Measurements from ENCODE around the gene EFCAB5. TPM values are rescaled to one million over a fixed set of nuclear protein-coding genes. Genes with fewer than 3 reads are reported as not detected.
A peak's percentile ranks its signal among the peaks of the same experiment; 100 is the strongest.
"Not testable (repeated sequence)": the region's sequence is repeated elsewhere in the genome, so short reads cannot be mapped to it uniquely, and the experiment has no call there.

EFCAB5 gene
- total RNA-seq, 1 donor from 2014 or later: 0.30 TPM

DNA sequence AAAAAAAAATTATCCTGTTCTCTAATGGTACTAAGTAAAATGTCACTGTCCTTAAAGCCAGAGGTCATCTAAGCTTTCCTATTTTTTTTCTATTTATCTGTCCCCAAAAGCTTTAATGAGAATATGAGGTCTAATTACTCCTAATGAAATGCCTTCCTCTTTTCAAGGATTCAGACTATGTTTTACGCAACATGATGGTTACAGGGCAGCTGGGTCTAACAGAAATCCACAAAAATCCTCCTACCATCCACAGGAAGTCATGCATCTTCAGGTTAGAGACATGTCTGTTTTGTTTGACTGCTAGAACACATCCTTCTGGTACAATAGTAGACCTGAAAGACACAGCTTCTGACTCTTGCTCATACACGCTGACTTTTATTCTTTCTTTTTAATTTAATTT lies 145.5 kb downstream of the EFCAB5 start:
- peaks cover 11% of the 10 kb centered on the region for H3K4me1 Mint-ChIP-seq

GRCh38 chr17:30087431-30087830 lies 146.0 kb downstream of the EFCAB5 start:
- H3K36me3 Mint-ChIP-seq (ENCODE audit: low read depth); H3K9me3 Mint-ChIP-seq; H3K27me3 Mint-ChIP-seq (ENCODE audit: low read depth); DNase-seq (ENCODE audit: low read depth, low spot score); H3K27ac Mint-ChIP-seq (ENCODE audit: unreplicated experiment); H3K4me3 Mint-ChIP-seq: not testable (repeated sequence)
- H3K4me1 Mint-ChIP-seq: peaks cover 11% of the 10 kb centered on the region

More for the DNA sequence above, 145.5 kb downstream of the EFCAB5 start:
- TF ChIP-seq CTCF (conservative IDR thresholded peaks at IDR 0.05): no peak
- peaks cover 7% of the 10 kb centered on the region for H3K27me3 Mint-ChIP-seq (ENCODE audit: low read depth)
- no peak overlapping the region for H3K27ac Mint-ChIP-seq (ENCODE audit: unreplicated experiment)
- no peak overlapping the region for H3K4me3 Mint-ChIP-seq
- H3K36me3 Mint-ChIP-seq (ENCODE audit: low read depth): no peaks in the 10 kb centered on the region
- DNase-seq (ENCODE audit: low read depth, low spot score): no peak
- H3K9me3 Mint-ChIP-seq: peaks cover 3% of the 10 kb centered on the region

DNA sequence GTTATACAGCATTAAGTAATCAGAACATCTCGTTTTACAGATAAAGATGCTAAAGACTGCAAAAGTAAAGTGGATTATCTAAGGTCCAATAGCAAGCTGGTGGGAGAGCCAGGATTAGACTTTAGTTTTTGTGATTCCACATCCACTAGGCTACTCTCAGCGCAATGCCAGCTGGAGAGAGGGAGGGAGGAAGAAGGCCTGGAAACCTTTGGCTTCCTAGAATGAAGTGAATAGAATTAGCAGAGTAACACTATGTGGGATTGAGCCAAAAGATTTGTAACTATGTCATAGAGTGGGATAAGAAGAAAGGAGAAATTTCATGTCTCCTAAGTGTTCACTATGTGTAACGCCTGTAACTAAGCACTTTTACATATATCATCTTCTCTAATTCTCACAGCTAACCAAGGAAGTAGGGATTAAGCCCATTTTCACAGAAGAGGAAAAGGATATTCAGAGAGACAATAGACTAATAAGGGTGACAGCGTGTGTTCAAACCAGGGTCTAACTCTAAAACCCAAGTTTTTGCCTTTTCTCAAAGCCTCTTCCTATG lies 149.8 kb downstream of the EFCAB5 start:
- no peak for DNase-seq (ENCODE audit: low read depth, low spot score)
- peaks cover 7% of the 10 kb centered on the region for H3K27me3 Mint-ChIP-seq (ENCODE audit: low read depth)
- no peaks in the 10 kb centered on the region for H3K4me1 Mint-ChIP-seq
- no peak overlapping the region for H3K27ac Mint-ChIP-seq (ENCODE audit: unreplicated experiment)
- TF ChIP-seq CTCF (conservative IDR thresholded peaks at IDR 0.05): no peak
- H3K9me3 Mint-ChIP-seq: peaks cover 3% of the 10 kb centered on the region
- H3K36me3 Mint-ChIP-seq (ENCODE audit: low read depth): no peaks in the 10 kb centered on the region
- H3K4me3 Mint-ChIP-seq: no peak overlapping the region

GRCh38 chr17:30091771-30092170 lies 150.3 kb downstream of the EFCAB5 start:
- no peak for TF ChIP-seq CTCF (conservative IDR thresholded peaks at IDR 0.05)
- peaks cover 3% of the 10 kb centered on the region for H3K9me3 Mint-ChIP-seq
- H3K27me3 Mint-ChIP-seq (ENCODE audit: low read depth): peaks cover 7% of the 10 kb centered on the region
- H3K4me1 Mint-ChIP-seq: no peaks in the 10 kb centered on the region
- no peaks in the 10 kb centered on the region for H3K36me3 Mint-ChIP-seq (ENCODE audit: low read depth)
- no peak for DNase-seq (ENCODE audit: low read depth, low spot score)
- no peak overlapping the region for H3K27ac Mint-ChIP-seq (ENCODE audit: unreplicated experiment)
- H3K4me3 Mint-ChIP-seq: no peak overlapping the region

DNA sequence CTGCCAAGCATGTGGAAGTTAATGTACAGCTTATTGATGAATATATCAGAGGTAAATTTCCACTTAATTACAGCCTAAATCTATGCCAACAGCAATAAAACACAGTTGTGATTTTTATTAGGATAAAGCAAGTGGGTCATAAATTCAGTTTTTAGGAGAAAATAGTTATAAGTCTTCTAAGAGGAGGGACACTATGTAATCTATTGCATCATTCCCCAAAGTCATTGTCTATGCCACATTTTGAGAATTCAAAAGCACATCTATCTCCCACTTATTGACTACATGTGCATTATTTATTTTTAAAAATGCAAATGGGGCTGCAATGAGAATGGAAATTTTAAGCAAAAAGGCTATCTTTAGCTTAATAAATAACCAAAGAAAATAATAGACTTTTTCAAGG lies 151.5 kb downstream of the EFCAB5 start:
- H3K27me3 Mint-ChIP-seq (ENCODE audit: low read depth): peaks cover 7% of the 10 kb centered on the region
- no peaks in the 10 kb centered on the region for H3K4me1 Mint-ChIP-seq
- H3K4me3 Mint-ChIP-seq: no peak overlapping the region
- no peaks in the 10 kb centered on the region for H3K36me3 Mint-ChIP-seq (ENCODE audit: low read depth)
- no peak for DNase-seq (ENCODE audit: low read depth, low spot score)
- no peak for TF ChIP-seq CTCF (conservative IDR thresholded peaks at IDR 0.05)
- H3K9me3 Mint-ChIP-seq: no peaks in the 10 kb centered on the region
- no peak overlapping the region for H3K27ac Mint-ChIP-seq (ENCODE audit: unreplicated experiment)

- peak; percentile 79 for DNase-seq (ENCODE audit: low read depth, low spot score)
- Mint-ChIP-seq H3K27ac (ENCODE audit: unreplicated experiment) (no peak overlapping the region), H3K4me1 (no peaks in the 10 kb centered on the region), H3K36me3 (ENCODE audit: low read depth) (no peaks in the 10 kb centered on the region), H3K27me3 (ENCODE audit: low read depth) (peaks cover 7% of the 10 kb centered on the region), H3K4me3 (no peak overlapping the region), H3K9me3 (no peaks in the 10 kb centered on the region)
- peak; percentile 87 for TF ChIP-seq CTCF (conservative IDR thresholded peaks at IDR 0.05)
Measured at GRCh38 chr17:30093463-30094147, 152.2 kb downstream of the EFCAB5 start.
